ENCODE measurements around the gene PDLIM5. TPM values are rescaled to one million over a fixed set of nuclear protein-coding genes. Genes with fewer than 3 reads are reported as not detected.
"Not testable (repeated sequence)": the region's sequence is repeated elsewhere in the genome, so short reads cannot be mapped to it uniquely, and the experiment has no call there.

The PDLIM5 gene
- total RNA-seq, 2 donors from 2014 or later, result 16.3 to 22.7 TPM

DNA sequence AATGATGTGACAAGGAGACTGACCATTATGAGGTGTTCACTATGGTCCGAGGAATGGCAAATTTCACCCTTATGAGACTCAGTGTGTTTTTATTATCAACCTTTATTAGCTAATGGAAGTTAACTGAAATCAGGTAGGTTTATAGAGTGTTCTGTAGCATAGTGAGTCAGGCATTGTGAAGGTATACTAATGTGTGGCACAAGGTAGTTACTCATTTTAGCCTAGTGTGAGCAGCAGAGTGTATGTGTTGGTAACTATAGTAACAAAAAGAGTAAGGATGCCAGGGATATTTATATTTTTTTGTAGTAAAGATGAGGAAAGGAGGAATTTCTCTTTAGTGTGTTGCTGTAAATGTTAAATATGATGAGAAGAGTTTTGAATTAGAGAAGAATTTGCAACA is 12.0 kb downstream of the PDLIM5 start:
- Mint-ChIP-seq H3K27ac (no peak overlapping the region), H3K9me3 (no peaks in the 10 kb centered on the region), H3K4me3 (no peak overlapping the region), H3K27me3 (no peaks in the 10 kb centered on the region), H3K36me3 (ENCODE audit: low read depth) (no peaks in the 10 kb centered on the region), H3K4me1 (peaks cover 21% of the 10 kb centered on the region)
- ATAC-seq (replicated peaks), result peak; percentile 42

DNA sequence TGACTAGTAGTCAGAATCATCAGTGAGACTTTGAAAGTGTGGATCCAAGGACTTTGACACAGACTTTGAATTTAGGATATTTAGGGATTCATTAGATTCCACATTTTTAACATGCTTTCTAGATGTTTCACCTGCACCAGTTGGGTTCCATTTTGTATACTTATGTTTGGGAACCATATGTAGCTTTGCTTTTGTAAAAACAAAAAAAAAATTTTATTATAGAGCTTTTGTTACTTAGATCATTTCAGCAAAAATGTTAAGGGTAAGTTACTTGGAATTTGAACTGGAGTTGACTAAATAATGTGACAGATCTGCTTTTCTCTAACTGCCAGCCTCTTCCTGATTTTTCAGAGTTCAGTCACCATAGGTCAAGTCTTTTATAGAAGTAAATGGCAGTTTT is 14.6 kb downstream of the PDLIM5 start:
- no peak for ATAC-seq (replicated peaks)
- H3K4me3 Mint-ChIP-seq, result no peak overlapping the region
- H3K27ac Mint-ChIP-seq, result no peak overlapping the region
- H3K4me1 Mint-ChIP-seq, result peaks cover 29% of the 10 kb centered on the region
- no peaks in the 10 kb centered on the region for H3K27me3 Mint-ChIP-seq
- H3K9me3 Mint-ChIP-seq, result peaks cover 13% of the 10 kb centered on the region
- H3K36me3 Mint-ChIP-seq (ENCODE audit: low read depth), result no peaks in the 10 kb centered on the region

DNA sequence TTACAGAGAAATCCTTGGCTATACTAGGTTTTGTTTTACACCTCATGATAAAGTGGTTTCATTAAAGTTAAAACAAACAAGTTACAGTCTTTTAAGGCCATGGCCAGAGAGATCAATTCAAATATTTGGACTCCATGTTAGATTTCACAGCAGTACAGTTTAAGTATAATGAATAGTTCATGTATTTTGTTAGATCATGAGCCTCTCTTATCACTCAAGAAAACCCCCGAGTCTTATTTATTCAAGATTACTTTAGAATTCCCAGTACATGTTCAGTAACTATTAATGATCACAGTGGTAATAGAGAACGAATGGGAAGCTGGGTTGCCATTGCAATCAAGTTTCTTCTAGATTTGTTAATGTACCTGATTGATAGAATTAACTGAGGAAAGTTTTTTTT is 15.2 kb downstream of the PDLIM5 start:
- no peaks in the 10 kb centered on the region for H3K36me3 Mint-ChIP-seq (ENCODE audit: low read depth)
- peaks cover 29% of the 10 kb centered on the region for H3K4me1 Mint-ChIP-seq
- ATAC-seq (replicated peaks), result no peak
- no peaks in the 10 kb centered on the region for H3K27me3 Mint-ChIP-seq
- peaks cover 13% of the 10 kb centered on the region for H3K9me3 Mint-ChIP-seq
- H3K4me3 Mint-ChIP-seq, result no peak overlapping the region
- no peak overlapping the region for H3K27ac Mint-ChIP-seq

DNA sequence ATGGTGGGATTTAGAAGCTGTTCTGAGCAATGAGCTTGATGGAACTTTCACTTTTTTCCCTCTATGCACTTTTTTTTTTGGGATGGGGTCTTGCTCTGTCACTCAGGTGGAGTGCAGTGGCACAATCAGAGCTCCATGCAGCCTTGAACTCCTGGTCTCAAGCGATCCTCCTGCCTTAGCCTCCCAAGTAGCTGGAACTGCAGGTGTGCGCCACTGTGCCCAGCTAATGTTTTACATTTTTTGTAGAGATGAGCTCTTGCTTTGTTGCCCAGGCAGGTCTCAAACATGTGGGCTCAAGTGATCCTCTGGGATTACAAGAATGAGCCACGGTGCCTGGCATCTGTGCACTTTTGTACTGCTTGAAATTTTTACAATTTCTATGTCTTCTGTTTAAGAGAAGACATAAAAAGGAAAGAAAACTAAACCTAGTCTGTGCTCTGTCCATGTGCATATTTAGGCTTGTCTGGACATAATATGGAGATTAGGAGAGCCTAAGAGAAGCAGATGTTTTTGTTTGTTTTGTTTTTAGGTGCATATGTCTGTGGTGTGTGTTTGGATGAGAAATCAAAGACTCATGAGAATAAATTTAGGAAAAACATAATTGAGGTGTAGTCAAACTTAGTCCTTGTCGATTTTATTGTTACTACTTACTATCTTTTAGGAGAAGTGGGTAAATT is 16.5 kb downstream of the PDLIM5 start:
- H3K4me3 Mint-ChIP-seq, result no peak overlapping the region
- no peak for ATAC-seq (replicated peaks)
- peaks cover 18% of the 10 kb centered on the region for H3K4me1 Mint-ChIP-seq
- peaks cover 13% of the 10 kb centered on the region for H3K9me3 Mint-ChIP-seq
- no peaks in the 10 kb centered on the region for H3K27me3 Mint-ChIP-seq
- H3K36me3 Mint-ChIP-seq (ENCODE audit: low read depth), result no peaks in the 10 kb centered on the region
- H3K27ac Mint-ChIP-seq, result no peak overlapping the region

DNA sequence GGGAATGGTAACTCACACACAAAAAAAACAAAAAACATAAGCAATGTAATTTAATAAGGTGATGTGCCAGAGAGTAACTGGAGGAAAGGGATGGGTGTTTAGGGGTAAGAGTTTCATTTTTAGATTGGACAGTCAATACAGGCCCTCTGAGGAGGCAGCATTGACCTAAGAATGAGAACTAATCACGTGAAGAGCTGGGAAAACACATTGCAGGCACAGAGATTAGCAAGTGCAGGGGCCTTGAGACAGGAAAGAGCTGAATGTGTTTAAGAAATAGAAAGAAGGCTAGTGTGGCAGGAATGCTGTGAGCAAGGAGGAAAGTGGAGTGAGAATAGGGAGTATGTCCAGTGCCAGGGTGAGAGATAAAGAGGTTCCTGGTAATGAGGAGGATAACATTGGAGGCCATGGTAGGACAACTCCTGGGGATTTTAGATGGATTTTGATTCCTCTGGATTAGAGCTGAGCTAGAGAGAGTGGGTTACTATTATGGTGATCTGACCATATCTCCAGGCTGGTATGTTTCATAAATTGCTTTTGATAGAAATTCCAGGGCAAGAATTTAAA is 17.6 kb downstream of the PDLIM5 start:
- peaks cover 13% of the 10 kb centered on the region for H3K9me3 Mint-ChIP-seq
- ATAC-seq (replicated peaks), result no peak
- no peak overlapping the region for H3K27ac Mint-ChIP-seq
- no peak overlapping the region for H3K4me3 Mint-ChIP-seq
- H3K4me1 Mint-ChIP-seq, result peaks cover 11% of the 10 kb centered on the region
- H3K36me3 Mint-ChIP-seq (ENCODE audit: low read depth), result no peaks in the 10 kb centered on the region
- no peaks in the 10 kb centered on the region for H3K27me3 Mint-ChIP-seq

DNA sequence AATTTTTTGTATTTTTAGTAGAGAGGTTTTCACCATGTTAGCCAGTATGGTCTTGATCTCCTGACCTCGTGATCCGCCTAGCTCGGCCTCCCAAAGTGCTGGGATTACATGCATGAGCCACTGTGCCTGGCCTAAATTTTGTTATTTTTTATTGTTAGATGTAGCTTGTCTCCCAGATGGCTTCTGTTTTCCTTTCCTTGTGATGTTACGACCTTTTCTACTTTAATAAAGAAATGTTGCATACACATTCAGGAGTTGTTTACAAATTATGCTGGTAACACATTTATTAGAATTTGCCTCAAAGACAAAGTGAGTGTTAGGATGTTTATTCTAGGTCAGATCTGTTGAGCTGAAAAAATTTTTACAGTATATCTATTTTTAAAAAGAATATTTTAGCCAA is 18.4 kb downstream of the PDLIM5 start:
- no peaks in the 10 kb centered on the region for H3K27me3 Mint-ChIP-seq
- H3K4me3 Mint-ChIP-seq, result no peak overlapping the region
- no peaks in the 10 kb centered on the region for H3K36me3 Mint-ChIP-seq (ENCODE audit: low read depth)
- H3K27ac Mint-ChIP-seq, result no peak overlapping the region
- ATAC-seq (replicated peaks), result no peak
- peaks cover 13% of the 10 kb centered on the region for H3K9me3 Mint-ChIP-seq
- H3K4me1 Mint-ChIP-seq, result peaks cover 11% of the 10 kb centered on the region

DNA sequence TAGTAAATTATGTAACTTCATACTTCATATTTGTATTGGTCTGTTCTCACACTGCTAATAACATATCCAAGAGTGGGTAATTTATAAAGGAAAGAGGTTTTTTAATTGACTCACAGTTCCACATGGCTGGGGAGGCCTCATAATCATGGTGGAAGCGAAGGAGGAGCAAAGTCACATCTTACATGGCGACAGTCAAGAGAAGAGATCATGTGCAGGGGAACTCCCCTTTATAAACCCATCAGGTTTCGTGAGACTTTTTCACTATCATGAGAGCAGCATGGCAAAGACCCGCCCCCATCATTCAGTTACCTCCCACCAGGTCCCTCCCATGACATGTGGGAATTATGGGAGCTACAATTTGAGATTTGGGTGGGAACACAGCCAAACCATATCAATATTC is 19.0 kb downstream of the PDLIM5 start:
- H3K27me3 Mint-ChIP-seq; ATAC-seq (replicated peaks); H3K36me3 Mint-ChIP-seq (ENCODE audit: low read depth); H3K4me3 Mint-ChIP-seq; H3K27ac Mint-ChIP-seq: not testable (repeated sequence)
- Mint-ChIP-seq H3K4me1 (peaks cover 11% of the 10 kb centered on the region), H3K9me3 (peaks cover 13% of the 10 kb centered on the region)

DNA sequence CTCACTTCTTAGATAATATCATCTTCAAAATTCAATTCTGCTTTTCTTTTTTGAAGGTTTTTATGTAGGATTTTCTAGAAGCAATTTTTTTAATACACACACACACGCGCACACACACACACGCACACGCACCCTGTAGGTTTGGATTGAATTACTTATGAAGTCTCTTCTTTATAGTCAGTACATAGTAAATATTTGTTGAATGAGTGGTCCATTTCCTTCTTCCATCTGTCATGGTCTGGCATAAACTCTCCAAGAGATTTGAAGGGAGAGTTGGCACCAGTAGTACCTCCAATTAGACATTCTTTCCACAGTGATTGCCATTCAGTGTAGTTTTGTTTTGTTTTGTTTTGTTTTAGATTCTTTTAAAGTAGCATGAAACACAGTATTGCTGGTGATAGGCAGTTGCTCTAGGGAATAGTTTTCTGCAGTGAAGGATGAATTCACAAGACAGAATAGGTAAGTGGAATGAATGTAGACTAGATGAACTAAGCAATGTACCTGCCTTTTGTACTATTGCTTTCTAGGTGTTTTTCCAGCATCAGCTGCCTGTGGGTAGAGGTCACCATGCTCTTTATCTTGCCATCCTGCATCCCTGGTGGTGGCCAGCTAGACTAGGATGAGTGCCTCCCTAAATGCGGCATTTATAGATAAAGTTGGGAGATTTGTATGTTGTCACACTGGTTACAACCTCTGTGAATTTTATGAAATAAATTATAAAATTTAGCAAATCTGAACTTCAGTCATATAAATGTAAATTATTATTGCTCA is 20.5 kb downstream of the PDLIM5 start:
- Mint-ChIP-seq H3K27me3 (no peaks in the 10 kb centered on the region), H3K27ac (no peak overlapping the region), H3K36me3 (ENCODE audit: low read depth) (no peaks in the 10 kb centered on the region), H3K4me3 (no peak overlapping the region), H3K9me3 (peaks cover 13% of the 10 kb centered on the region), H3K4me1 (peaks cover 11% of the 10 kb centered on the region)
- no peak for ATAC-seq (replicated peaks)

DNA sequence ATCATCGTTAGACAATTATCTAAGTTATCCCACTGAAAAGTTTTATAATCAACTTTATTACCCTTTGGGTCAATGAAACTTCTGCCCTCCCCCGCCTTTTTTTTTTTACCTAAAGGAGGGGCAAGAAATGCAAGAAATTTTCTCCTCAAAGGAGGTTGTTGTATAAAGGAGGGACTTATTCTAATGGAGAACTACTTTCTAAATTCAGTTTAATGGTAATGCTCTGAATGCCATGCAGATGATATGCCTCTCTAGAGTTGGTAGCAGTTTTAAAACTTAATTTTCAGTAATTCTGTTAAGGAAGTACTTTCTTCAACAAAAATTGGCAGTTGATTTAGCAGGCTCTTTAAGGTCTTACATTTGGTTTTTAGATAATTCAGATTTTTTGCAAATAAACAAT is 23.3 kb downstream of the PDLIM5 start:
- Mint-ChIP-seq H3K4me1 (no peaks in the 10 kb centered on the region), H3K27ac (no peak overlapping the region), H3K36me3 (ENCODE audit: low read depth) (no peaks in the 10 kb centered on the region), H3K27me3 (no peaks in the 10 kb centered on the region), H3K9me3 (peaks cover 8% of the 10 kb centered on the region), H3K4me3 (no peak overlapping the region)
- no peak for ATAC-seq (replicated peaks)

DNA sequence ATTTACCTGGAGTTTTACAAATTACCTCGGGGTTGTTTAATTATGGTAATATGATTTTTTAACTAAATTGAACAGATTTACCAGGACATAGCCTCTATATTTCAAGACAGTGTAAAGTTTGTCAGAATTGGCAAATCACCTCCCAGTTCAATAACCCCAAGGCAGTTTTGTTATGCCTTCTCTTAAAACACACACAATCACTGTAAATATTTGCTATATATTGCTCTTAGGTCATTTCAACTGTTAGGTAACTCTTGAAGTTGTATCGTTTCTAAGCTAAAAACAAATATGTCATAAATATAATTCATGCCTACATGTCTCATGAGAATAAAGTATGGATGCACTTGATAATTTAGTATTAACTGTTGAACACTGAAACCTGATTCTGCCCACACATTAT is 24.1 kb downstream of the PDLIM5 start:
- no peaks in the 10 kb centered on the region for H3K4me1 Mint-ChIP-seq
- H3K27ac Mint-ChIP-seq, result no peak overlapping the region
- no peaks in the 10 kb centered on the region for H3K27me3 Mint-ChIP-seq
- peaks cover under 1% of the 10 kb centered on the region for H3K9me3 Mint-ChIP-seq
- H3K4me3 Mint-ChIP-seq, result no peak overlapping the region
- ATAC-seq (replicated peaks), result no peak
- no peaks in the 10 kb centered on the region for H3K36me3 Mint-ChIP-seq (ENCODE audit: low read depth)

DNA sequence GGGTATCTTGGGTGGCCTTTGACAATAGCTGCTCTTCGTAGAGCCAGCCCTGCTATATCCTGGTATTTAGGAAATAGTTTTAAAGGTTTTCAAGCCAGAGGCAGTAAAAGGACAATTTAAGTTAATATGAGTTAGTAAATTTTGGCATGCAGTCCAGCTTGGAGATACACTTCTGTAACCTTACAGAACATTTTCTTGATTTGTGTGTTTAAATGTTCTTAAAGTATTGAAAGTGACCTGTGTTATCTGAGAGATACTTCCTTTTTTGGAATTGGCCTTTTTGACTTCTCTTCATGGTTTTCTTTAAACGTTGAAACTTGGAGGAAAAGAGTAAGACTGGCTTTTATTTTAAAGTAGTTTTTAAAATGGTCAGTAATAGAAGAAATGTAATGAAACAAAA is 25.5 kb downstream of the PDLIM5 start:
- no peaks in the 10 kb centered on the region for H3K27me3 Mint-ChIP-seq
- H3K9me3 Mint-ChIP-seq, result no peaks in the 10 kb centered on the region
- no peak for ATAC-seq (replicated peaks)
- no peaks in the 10 kb centered on the region for H3K36me3 Mint-ChIP-seq (ENCODE audit: low read depth)
- H3K27ac Mint-ChIP-seq, result no peak overlapping the region
- H3K4me3 Mint-ChIP-seq, result no peak overlapping the region
- H3K4me1 Mint-ChIP-seq, result no peaks in the 10 kb centered on the region

DNA sequence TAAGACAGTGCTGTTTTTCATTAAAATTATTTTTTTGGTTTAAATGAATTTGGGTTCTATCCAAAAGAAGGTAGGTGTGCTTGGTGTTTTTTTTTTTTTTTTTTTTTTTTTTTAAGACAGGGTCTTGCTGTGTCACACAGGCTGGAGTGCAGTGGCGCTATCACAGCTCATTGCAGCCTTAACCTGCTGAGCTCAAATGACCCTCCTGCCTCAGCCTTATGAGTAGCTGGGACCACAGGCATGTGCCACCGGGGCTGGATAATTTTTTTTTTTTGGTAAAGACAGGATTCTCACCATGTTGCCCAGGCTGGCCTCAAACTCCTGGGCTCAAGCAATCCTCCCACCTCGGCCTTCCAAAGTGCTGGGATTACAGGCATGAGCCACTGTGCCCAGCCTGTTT is 27.1 kb downstream of the PDLIM5 start:
- not testable (repeated sequence) for H3K27me3 Mint-ChIP-seq; H3K9me3 Mint-ChIP-seq; H3K27ac Mint-ChIP-seq; H3K4me3 Mint-ChIP-seq; H3K4me1 Mint-ChIP-seq; ATAC-seq (replicated peaks); H3K36me3 Mint-ChIP-seq (ENCODE audit: low read depth)

DNA sequence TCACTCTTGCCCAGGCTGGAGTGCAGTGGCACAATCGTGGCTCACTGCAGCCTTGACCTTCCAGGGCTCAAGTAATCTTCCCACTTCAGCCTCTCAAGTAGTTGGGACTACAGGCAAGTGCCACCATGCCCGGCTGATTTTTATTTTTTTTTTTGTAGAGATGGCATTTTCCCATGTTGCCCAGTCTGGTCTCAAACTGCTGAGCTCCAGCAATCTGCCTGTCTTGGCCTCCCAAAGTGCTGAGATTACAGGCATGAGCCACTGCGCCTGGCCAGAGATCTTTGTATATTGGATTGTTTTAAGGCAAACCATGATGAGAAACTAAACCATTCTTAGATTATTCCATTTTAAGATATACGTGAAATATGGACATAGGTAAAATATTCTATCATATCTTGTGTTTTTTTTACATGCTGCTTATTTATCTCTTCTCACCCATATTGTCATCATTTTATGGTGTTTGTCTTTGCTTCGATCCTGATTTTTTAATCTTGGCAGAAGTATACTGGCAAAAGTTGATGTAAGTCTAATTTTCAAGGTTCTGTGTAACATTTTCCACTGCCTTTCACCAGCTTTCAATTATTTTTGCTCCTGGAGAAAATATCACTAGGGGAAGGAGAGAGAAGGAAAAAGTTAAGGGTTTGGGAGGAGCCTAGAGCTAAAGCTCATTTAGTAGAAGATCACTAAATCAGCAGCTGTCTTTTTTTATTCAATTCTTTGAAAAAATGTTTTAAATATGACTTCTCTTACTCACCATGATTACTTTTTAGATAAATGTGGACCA is 27.8 kb downstream of the PDLIM5 start:
- Mint-ChIP-seq H3K4me3 (no peak overlapping the region), H3K27ac (no peak overlapping the region), H3K27me3 (no peaks in the 10 kb centered on the region), H3K9me3 (no peaks in the 10 kb centered on the region), H3K36me3 (ENCODE audit: low read depth) (no peaks in the 10 kb centered on the region), H3K4me1 (peaks cover 2% of the 10 kb centered on the region)
- no peak for ATAC-seq (replicated peaks)

DNA sequence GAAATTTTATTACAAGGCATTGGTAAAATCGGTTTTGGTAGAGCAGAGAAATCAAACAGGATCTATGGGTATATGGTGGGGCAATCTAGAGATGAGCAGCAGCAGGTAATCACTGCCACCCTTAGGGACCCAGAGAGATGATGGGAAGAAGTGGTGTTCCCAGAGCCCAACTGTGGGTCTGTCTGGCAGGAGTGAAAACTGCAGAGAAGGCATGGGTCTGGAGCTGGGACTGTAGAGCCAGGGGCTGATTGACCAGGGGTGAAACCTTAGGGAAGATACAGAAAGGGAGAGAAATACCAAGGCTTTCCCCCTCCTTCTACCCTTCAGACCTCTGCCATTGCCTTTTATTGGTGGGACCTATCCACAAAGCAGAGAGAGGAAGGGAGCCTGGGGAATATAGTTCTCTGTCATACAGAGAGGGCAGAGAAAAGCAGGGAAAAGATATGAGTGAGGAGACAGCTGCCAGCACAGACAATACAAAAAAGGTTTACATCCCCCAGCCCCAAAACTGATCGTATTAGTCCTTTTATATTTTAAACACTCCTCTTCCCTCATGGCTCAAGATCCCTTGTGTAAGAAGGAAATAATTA is 28.7 kb downstream of the PDLIM5 start:
- Mint-ChIP-seq H3K36me3 (ENCODE audit: low read depth) (no peaks in the 10 kb centered on the region), H3K27ac (no peak overlapping the region), H3K9me3 (no peaks in the 10 kb centered on the region), H3K4me1 (peaks cover 9% of the 10 kb centered on the region), H3K4me3 (no peak overlapping the region), H3K27me3 (no peaks in the 10 kb centered on the region)
- no peak for ATAC-seq (replicated peaks)
